Colon (tissue), 2 donors: ENCODE data around the gene PTPRM.

Experiments used
- FAIRE-seq: peaks from 2 replicates; lab custom pipeline; 2012; peaks lifted over from hg19 to GRCh38; lab: Jason Lieb, UNC
- donor health status: control.
- donor health status: control.

The PTPRM gene

GRCh38 chr18:7899078-7899477 is 332.0 kb downstream of the PTPRM start:
- FAIRE-seq, result no peak

DNA sequence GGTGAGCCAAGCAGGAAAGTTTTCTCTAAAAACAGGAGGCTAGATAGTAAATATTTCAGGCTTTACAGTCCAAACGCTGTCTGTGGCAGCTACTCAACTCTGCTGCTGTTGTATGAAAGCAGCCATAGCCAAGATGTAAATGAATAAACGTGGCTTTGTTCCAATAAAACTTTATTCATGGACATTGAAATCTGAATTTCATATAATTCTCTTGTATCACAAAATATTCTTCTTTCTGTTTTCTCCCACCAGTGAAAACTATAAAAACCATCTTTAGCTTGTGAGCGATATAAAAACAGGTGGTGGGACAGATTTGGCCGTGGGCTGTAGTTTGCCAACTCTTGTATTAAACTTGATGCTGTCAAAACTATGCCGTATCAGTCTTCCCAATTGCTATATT is 333.0 kb downstream of the PTPRM start:
- no peak for FAIRE-seq

GRCh38 chr18:7901657-7902056 is 334.5 kb downstream of the PTPRM start:
- FAIRE-seq, result no peak

GRCh38 chr18:7902399-7902839 is 335.3 kb downstream of the PTPRM start:
- no peak for FAIRE-seq

DNA sequence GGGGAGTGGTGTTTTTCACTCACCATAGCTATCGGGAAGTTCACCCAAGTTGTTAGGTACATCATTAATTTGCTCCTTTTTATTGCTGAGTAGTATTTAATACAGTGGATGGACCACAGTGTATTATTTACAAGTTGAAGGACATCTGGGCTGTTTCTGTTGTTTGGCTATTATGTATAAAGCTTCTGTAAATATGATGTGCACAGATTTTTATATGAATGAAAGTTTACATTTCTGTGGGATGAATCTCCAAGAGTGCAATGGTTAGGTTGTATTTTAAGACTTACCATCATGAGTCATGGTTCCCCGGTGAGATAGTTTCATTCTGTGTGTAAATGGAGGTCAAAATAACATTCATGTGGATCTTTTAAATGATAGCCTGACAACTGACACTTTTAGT is 337.4 kb downstream of the PTPRM start:
- no peak for FAIRE-seq

DNA sequence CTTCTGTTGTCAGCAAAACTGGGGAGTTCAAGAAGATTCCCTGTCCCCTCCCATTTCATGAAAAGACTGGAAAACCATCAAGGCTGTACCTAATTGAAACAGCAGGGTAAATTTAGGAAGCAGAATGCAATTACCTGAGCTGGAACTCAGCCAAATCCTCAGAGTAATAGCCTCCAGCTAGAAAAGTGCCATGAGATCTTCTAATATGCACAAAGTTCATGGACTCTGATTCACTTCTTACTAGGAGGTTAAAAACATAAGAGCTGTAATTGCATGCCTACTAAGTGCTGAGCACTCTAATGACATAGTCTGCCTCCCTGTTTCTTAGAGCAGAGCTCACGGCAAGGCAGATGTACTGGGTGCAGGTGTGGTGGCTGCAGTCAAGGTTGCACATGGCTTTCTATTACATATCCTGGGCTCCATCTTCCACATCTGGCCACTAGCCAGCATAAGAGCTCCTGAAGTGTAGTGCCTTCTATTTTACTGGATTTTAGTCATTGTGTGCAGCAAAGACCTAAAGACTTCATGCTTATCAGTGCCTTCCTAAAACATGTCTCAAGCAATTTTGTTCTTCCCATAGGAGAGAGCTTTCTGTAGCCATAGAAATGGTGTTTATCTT is 341.7 kb downstream of the PTPRM start:
- FAIRE-seq, result no peak

- FAIRE-seq, result no peak
Observed at GRCh38 chr18:7914834-7915670, 347.9 kb downstream of the PTPRM start.

GRCh38 chr18:7918701-7919100 is 351.6 kb downstream of the PTPRM start:
- no peak for FAIRE-seq

DNA sequence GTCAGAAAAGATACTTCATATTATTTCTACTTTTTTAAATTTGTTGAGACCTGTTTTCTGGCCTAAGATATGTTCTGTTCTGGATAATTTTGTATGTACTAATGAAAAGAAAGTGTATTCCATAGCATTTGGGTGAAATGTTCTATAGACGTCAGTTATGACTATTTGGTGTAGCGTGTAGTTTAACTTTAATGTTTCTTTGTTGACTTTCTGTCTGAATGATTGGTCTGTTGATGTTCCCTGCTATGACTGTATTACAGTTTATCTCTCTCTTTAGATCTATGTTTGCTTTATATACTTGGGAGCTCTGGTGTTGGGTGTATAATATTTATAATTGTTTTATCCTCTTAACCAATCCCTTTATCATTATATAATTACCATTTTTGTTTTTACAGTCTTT is 352.4 kb downstream of the PTPRM start:
- FAIRE-seq, result no peak

- FAIRE-seq, result no peak
Observed at GRCh38 chr18:7921938-7922587, 354.9 kb downstream of the PTPRM start.

DNA sequence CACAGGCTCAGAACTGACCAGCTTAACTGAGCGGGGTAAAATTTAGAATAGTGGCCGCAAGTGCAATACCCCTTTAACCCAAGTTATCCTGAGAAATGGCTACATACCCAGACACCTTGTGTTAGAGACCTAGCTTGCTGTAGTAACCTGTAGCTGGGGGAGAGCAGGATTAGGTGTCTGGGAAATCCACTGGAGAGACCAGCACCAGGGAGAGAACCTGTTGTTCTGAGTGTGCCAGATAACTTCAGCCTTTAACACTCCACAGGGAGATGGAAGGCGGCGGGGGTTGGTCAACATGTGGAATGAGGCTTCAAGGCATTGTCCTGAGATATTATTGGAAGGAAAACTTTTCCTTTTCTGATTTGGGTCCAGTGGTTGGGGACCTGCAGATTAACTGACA is 356.0 kb downstream of the PTPRM start:
- no peak for FAIRE-seq

GRCh38 chr18:7924616-7925015 is 357.5 kb downstream of the PTPRM start:
- no peak for FAIRE-seq

- no peak for FAIRE-seq
Observed at GRCh38 chr18:7926526-7926925, 359.4 kb downstream of the PTPRM start.

- FAIRE-seq, result no peak
Observed at GRCh38 chr18:7927119-7927518, 360.0 kb downstream of the PTPRM start.

GRCh38 chr18:7931763-7932162 is 364.6 kb downstream of the PTPRM start:
- no peak for FAIRE-seq

DNA sequence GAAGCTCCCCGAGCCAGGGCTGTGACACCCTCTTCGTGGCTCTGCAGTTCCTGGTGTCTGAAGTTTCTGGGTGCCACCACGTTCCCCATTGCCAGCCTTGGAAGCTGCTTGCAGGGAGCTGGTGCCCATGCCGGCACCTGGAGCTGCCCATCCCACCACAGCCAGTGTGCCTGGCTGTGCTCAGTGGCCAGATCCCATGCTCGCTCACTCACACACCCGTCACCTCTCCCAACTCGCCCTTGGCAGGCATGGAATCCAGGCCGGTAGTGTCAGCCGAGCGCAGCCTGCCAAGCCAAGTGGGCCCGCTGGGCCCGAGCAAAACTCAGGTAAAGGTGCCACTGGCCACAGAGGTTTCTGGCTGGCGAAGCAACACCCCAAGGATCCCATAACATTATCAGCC is 370.2 kb downstream of the PTPRM start:
- FAIRE-seq, result no peak

- no peak for FAIRE-seq
Observed at GRCh38 chr18:7939521-7939920, 372.4 kb downstream of the PTPRM start.

DNA sequence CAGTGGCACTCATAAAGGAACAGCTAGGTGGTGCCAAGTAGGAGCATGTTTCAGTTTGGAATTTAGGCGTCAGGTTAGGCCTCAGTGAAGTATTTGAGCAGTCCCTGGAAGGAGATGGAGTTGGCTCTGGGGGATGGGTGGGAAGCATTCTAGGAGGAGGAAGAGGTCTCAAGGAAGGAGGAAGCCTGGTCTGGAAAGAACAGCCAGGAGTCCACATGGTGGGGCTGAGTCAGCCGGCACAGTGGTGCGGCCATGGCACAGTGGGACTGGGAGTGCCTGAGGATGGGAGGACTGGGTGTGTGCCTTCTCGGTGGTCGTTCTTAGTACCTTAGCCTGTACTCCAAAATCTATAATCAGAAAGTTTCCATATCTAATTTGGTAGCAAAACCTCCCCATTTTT is 373.3 kb downstream of the PTPRM start:
- FAIRE-seq, result no peak

DNA sequence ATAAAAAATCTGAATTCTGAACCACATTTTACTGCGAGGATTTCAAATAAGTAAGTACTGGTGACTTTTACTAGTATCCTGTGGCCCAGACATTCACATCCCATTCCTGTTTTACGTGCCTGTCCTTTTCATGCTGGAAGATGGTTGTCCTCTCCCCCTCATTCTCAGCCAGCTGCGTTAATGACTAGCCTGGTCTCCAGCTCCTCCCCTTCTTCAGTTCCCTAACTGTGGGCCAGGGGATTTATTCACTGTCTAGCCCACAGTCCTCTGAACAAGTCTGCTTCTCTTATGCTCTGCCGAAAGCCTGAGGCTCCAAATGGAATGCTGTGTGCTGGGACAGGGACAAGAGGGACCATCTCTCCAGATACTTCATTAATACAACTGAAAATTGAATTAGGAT is 373.9 kb downstream of the PTPRM start:
- FAIRE-seq, result no peak

- no peak for FAIRE-seq
Observed at GRCh38 chr18:7941533-7941932, 374.4 kb downstream of the PTPRM start.

DNA sequence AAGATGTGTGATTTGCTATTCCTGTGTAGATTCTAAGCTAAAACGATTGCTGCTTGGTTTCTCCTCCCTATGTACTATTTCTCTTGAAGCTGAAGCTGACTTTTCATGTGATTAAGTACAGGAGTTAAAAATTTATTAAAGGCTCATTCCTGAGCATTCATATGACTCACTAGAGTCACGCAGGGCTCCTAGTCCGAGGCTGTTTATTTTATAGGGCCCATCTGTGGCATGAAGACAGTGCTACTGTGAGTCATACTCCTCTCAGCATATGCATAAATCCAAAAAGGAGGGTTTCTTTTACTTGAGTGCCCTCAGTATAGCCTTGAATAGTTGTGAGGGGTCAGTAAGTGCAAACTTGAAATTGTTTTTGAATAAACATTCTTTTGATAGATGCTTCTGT is 378.8 kb downstream of the PTPRM start:
- FAIRE-seq, result no peak

- FAIRE-seq, result no peak
Observed at GRCh38 chr18:7946734-7947377, 379.7 kb downstream of the PTPRM start.
